HL-60 (cell line): ENCODE data around the gene MFF.

Experiments used
- GABPA ChIP-seq: IDR thresholded peaks from 2 replicates; pipeline ENCODE4 v1.6.1; 2012; ENCODE audit warnings: low read depth
- POLR2AphosphoS5 ChIP-seq: IDR thresholded peaks from 2 replicates; pipeline ENCODE4 v1.6.1; 2012; ENCODE audit warnings: low read depth
- TF ChIP-seq, protein P1 (sequence below): IDR thresholded peaks from one replicate; pipeline ENCODE4 v1.5.1; 2011; ENCODE audit warnings: low read length, control low read depth, inconsistent platforms; ENCODE audit not compliant: insufficient read depth

DNA sequence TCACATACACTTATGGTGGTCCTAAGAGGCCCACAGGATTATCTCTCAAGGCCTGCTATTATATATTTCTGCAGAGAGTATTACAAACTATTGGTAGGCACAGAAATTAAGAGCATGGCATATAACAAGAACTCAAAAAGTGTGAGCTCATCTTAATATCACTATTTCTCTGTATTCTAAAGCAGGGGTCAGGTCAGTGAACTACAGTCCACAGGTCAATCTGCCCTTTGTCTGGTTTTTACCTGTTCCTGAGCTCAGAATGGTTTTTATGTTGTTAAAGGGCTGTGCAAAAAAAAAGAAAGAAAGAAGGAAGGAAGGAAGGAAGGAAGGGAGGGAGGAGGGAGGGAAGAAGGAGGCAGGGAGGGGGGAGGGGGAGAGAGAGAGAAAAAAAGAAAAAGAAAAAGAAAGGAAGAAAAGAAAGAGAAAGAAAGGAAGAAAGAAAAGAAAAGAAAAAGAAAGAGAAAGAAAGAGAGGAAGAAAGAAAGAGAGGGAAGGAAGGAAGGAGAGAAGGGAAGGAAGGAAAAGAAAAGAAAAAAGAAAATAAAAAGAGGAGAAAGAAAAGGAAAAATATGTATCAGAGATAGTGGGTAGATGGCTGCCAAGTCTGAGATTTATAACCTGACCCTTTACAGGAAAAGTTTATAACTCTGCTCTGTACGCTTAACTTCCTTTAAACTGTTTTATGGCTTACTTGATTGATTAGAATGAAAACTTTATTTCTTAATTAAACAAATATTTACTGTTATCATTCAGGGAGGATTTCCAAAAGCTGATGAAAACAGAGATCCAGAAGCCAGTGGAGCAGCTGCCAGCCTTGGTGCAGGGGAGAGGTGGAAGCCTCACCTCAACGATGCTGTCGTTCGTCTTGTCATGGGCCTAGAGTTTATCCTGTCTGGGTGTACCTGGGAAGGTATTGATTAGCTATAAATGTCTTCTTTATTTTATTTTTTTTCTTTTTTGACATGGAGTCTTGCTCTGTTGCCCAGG is 73.9 kb downstream of the MFF start:
- TF ChIP-seq, protein P1, sequence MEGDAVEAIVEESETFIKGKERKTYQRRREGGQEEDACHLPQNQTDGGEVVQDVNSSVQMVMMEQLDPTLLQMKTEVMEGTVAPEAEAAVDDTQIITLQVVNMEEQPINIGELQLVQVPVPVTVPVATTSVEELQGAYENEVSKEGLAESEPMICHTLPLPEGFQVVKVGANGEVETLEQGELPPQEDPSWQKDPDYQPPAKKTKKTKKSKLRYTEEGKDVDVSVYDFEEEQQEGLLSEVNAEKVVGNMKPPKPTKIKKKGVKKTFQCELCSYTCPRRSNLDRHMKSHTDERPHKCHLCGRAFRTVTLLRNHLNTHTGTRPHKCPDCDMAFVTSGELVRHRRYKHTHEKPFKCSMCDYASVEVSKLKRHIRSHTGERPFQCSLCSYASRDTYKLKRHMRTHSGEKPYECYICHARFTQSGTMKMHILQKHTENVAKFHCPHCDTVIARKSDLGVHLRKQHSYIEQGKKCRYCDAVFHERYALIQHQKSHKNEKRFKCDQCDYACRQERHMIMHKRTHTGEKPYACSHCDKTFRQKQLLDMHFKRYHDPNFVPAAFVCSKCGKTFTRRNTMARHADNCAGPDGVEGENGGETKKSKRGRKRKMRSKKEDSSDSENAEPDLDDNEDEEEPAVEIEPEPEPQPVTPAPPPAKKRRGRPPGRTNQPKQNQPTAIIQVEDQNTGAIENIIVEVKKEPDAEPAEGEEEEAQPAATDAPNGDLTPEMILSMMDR, result no peak
- TF ChIP-seq POLR2AphosphoS5 (no peak), GABPA (no peak)
